HG02885 (cell line): ENCODE measurements around the gene MAP3K4.
A peak's percentile ranks its signal among the peaks of the same experiment; 100 is the strongest.
"Not testable (repeated sequence)": the region's sequence is repeated elsewhere in the genome, so short reads cannot be mapped to it uniquely, and the experiment has no call there.

Source experiments
- ATAC-seq: cut with Tn5 transposase; IDR thresholded peaks from one replicate; pipeline ENCODE4 v1.9.1; 2021; ENCODE audit warnings: mild to moderate bottlenecking; ENCODE audit not compliant: unreplicated experiment, poor library complexity

The MAP3K4 gene

GRCh38 chr6:161108916-161109315, 117.3 kb downstream of the MAP3K4 start:
- no peak for ATAC-seq

GRCh38 chr6:161109366-161109765, 117.8 kb downstream of the MAP3K4 start:
- no peak for ATAC-seq

- no peak for ATAC-seq
Observed at GRCh38 chr6:161110028-161110779, 118.6 kb downstream of the MAP3K4 start.

GRCh38 chr6:161111261-161111660, 119.7 kb downstream of the MAP3K4 start:
- peak; percentile 90 for ATAC-seq

- peak; percentile 55 for ATAC-seq
Observed at GRCh38 chr6:161115468-161115867, 123.9 kb downstream of the MAP3K4 start.

- no peak for ATAC-seq
Observed at GRCh38 chr6:161116554-161116953, 125.0 kb downstream of the MAP3K4 start.

- ATAC-seq = no peak
Observed at GRCh38 chr6:161117308-161117707, 125.7 kb downstream of the MAP3K4 start.

- no peak for ATAC-seq
Observed at GRCh38 chr6:161117942-161118341, 126.4 kb downstream of the MAP3K4 start.

- not testable (repeated sequence) for ATAC-seq
Observed at GRCh38 chr6:161123319-161123718, 131.8 kb downstream of the MAP3K4 start.

GRCh38 chr6:161125591-161125990, 134.0 kb downstream of the MAP3K4 start:
- ATAC-seq = no peak

GRCh38 chr6:161127071-161127740, 135.6 kb downstream of the MAP3K4 start:
- no peak for ATAC-seq

- ATAC-seq = no peak
Observed at GRCh38 chr6:161128230-161128629, 136.7 kb downstream of the MAP3K4 start.

GRCh38 chr6:161128680-161129196, 137.2 kb downstream of the MAP3K4 start:
- ATAC-seq = no peak

GRCh38 chr6:161130541-161130940, 139.0 kb downstream of the MAP3K4 start:
- ATAC-seq = no peak

- ATAC-seq = no peak
Observed at GRCh38 chr6:161130967-161131766, 139.6 kb downstream of the MAP3K4 start.

GRCh38 chr6:161132384-161132783, 140.8 kb downstream of the MAP3K4 start:
- ATAC-seq = no peak

GRCh38 chr6:161133963-161134362, 142.4 kb downstream of the MAP3K4 start:
- no peak for ATAC-seq

- no peak for ATAC-seq
Observed at GRCh38 chr6:161134550-161135298, 143.2 kb downstream of the MAP3K4 start.

GRCh38 chr6:161135695-161136591, 144.4 kb downstream of the MAP3K4 start:
- no peak for ATAC-seq
